GM12878 (cell line): Measurements from ENCODE around the gene EDC4. TPM values are rescaled to one million over a fixed set of nuclear protein-coding genes. Genes with fewer than 3 reads are reported as not detected.

Experiments used
- ATAC-seq: fragments of 200-7000 bp; cut with Tn5 transposase; 3 replicates; pipeline ENCODE4 v1.9.1; 2020; ENCODE audit warnings: mild to moderate bottlenecking, moderate library complexity
- BruUV-seq: library from RNA; stranded (reverse); fragments of 400-500 nt; replicated peaks from 2 replicates; lab custom pipeline; 2021; lab: Mats Ljungman, UMichigan
- CTCF ChIA-PET: fragments of 300-600 bp; sonication (Branson Sonifier 250); formaldehyde crosslinking; extraction: SDS; loops from one replicate; lab custom pipeline; 2021; ENCODE audit warnings: inconsistent platforms; lab: Yijun Ruan, JAX
- POLR2A ChIA-PET: fragments of 350-600 bp; formaldehyde crosslinking; extraction: SDS; loops from one replicate; lab custom pipeline; 2021; ENCODE audit warnings: inconsistent platforms; lab: Charles Lee
- RAD21 ChIA-PET: fragments of 300-600 bp; sonication (Branson Sonifier 250); formaldehyde crosslinking; loops from one replicate; lab custom pipeline; 2023; ENCODE audit warnings: antibody characterized with exemption; ENCODE audit not compliant: unreplicated experiment; lab: Charles Lee
- SMC1A ChIA-PET: fragments of 300-600 bp; sonication (Branson Sonifier 250); formaldehyde crosslinking; loops from one replicate; lab custom pipeline; 2023; ENCODE audit not compliant: unreplicated experiment, uncharacterized antibody; lab: Charles Lee
- DNase-seq: peaks from one replicate; pipeline ENCODE4 v3.0.0-alpha.2; 2011; ENCODE audit warnings: low read depth, low spot score
- FAIRE-seq: peaks from 3 replicates; lab custom pipeline; 2011; peaks lifted over from hg19 to GRCh38; lab: Jason Lieb, UNC
- H2AFZ ChIP-seq: 2 replicates; pipeline ENCODE4 v1.6.0; 2011; ENCODE audit warnings: low read depth, low read length, control low read depth; ENCODE audit not compliant: control insufficient read depth
- H3K27ac ChIP-seq: 2 replicates; pipeline ENCODE4 v1.5.1; 2011; ENCODE audit warnings: control low read depth; ENCODE audit not compliant: control insufficient read depth, insufficient read depth
- H3K27me3 ChIP-seq, 2 experiments: replicated peaks in 1 of 2; 2 replicates each; pipeline versions ENCODE4 v1.6.0 to v1.6.1; 2011; ENCODE audit warnings: low read length in 1 of 2; ENCODE audit not compliant: control insufficient read depth in 2 of 2, insufficient read depth in 2 of 2
- H3K36me3 ChIP-seq, 2 experiments: 2 replicates each; pipeline ENCODE4 v1.5.1; 2011; ENCODE audit warnings: low read length in 1 of 2; ENCODE audit not compliant: control insufficient read depth in 2 of 2, insufficient read depth in 2 of 2
- H3K4me1 ChIP-seq: 2 replicates; pipeline ENCODE4 v1.6.1; 2011; ENCODE audit warnings: mild to moderate bottlenecking, low read length, moderate library complexity, mixed read lengths; ENCODE audit not compliant: control insufficient read depth, insufficient read depth
- H3K4me2 ChIP-seq: 2 replicates; pipeline ENCODE4 v1.6.0; 2011; ENCODE audit warnings: control low read depth; ENCODE audit not compliant: control insufficient read depth, insufficient read depth
- H3K4me3 ChIP-seq: fragments of 200-600 bp; sonication (generic); 2 replicates; pipeline ENCODE4 v1.5.1; 2016
- H3K79me2 ChIP-seq: 2 replicates; pipeline ENCODE4 v1.6.0; 2011; ENCODE audit warnings: low read length; ENCODE audit not compliant: control insufficient read depth, insufficient read depth
- H3K9ac ChIP-seq: 2 replicates; pipeline ENCODE4 v1.8.0; 2011; ENCODE audit warnings: low read length, control low read depth, mixed read lengths; ENCODE audit not compliant: control insufficient read depth, insufficient read depth
- H3K9me3 ChIP-seq: replicated peaks from 3 replicates; pipeline ENCODE4 v1.5.1; 2011; ENCODE audit warnings: mild to moderate bottlenecking, low read length; ENCODE audit not compliant: control insufficient read depth, insufficient read depth
- H4K20me1 ChIP-seq: 2 replicates; pipeline ENCODE4 v1.6.0; 2011; ENCODE audit not compliant: control insufficient read depth, insufficient read depth
- ETV6 ChIP-seq, 2 experiments: fragments of 450-650 bp in 1 of 2; IDR thresholded peaks in 1 of 2; conservative IDR thresholded peaks in 1 of 2; 2 replicates each; pipeline ENCODE4 v1.6.1; 2014; ENCODE audit warnings: antibody characterized with exemption in 1 of 2, borderline replicate concordance in 1 of 2, low read depth in 1 of 2, mild to moderate bottlenecking in 1 of 2, moderate library complexity in 1 of 2
- IKZF2 ChIP-seq, 2 experiments: fragments of 450-650 bp; IDR thresholded peaks; 2 replicates each; pipeline ENCODE4 v1.6.1; 2017; ENCODE audit warnings: mild to moderate bottlenecking in 2 of 2, moderate library complexity in 2 of 2
- MAX ChIP-seq: IDR thresholded peaks from 2 replicates; pipeline ENCODE4 v1.6.1; 2012; ENCODE audit warnings: low read depth, low read length, improper control_type of control experiment
- MEF2B ChIP-seq: fragments of 450-650 bp; IDR thresholded peaks from 2 replicates; pipeline ENCODE4 v1.6.1; 2018; ENCODE audit warnings: mild to moderate bottlenecking, moderate library complexity; ENCODE audit not compliant: partially characterized antibody, poor library complexity, severe bottlenecking
- NFIC ChIP-seq: IDR thresholded peaks from 2 replicates; pipeline ENCODE4 v1.6.1; 2012; ENCODE audit warnings: low read depth, mild to moderate bottlenecking, inconsistent platforms, low read length, moderate library complexity
- NRF1 ChIP-seq: conservative IDR thresholded peaks from 2 replicates; pipeline ENCODE4 v1.6.1; 2011; ENCODE audit warnings: mild to moderate bottlenecking, low read depth, low read length, improper control_type of control experiment
- PKNOX1 ChIP-seq: fragments of 450-650 bp; IDR thresholded peaks from 2 replicates; pipeline ENCODE4 v1.6.1; 2016; ENCODE audit warnings: mild to moderate bottlenecking
- PML ChIP-seq: IDR thresholded peaks from 2 replicates; pipeline ENCODE4 v1.6.1; 2012; ENCODE audit warnings: low read length, inconsistent platforms
- POLR2AphosphoS5 ChIP-seq: IDR thresholded peaks from 2 replicates; pipeline ENCODE4 v1.6.1; 2011; ENCODE audit warnings: mild to moderate bottlenecking, low read length, inconsistent platforms
- SKIL ChIP-seq: fragments of 450-650 bp; IDR thresholded peaks from 2 replicates; pipeline ENCODE4 v1.6.1; 2017; ENCODE audit warnings: mild to moderate bottlenecking, low read depth, inconsistent platforms; ENCODE audit not compliant: poor library complexity, severe bottlenecking
- SUZ12 ChIP-seq: fragments of 200-600 bp; sonication (generic); IDR thresholded peaks from one replicate; pipeline ENCODE4 v1.6.1; 2018; ENCODE audit warnings: antibody characterized with exemption, mild to moderate bottlenecking; ENCODE audit not compliant: unreplicated experiment
- YY1 ChIP-seq: IDR thresholded peaks from 2 replicates; pipeline ENCODE4 v1.6.1; 2011; ENCODE audit warnings: low read depth, mild to moderate bottlenecking, low read length
- WGBS: methylation state at CpG from one replicate; pipeline ENCODE4 v1.1.6; 2016; ENCODE audit warnings: low lambda C conversion rate; ENCODE audit not compliant: insufficient replicate concordance, insufficient coverage; ENCODE audit errors: missing lambda C conversion rate; 5-methylcytosine and 5-hydroxymethylcytosine counted together
- in situ Hi-C: fragments of 300-500 bp; cut with MboI; formaldehyde crosslinking; loops from 9 replicates; pipeline ENCODE4 v1.14.3; 2018; ENCODE audit warnings: mixed read lengths
- intact Hi-C: fragments of 100-400 bp; cut with micrococcal nuclease; formaldehyde crosslinking; loops from one replicate; pipeline ENCODE4 v1.14.2; 2022; ENCODE audit not compliant: unreplicated experiment
- polyA plus RNA-seq, 11 experiments: library from polyadenylated mRNA; depleted of rRNA in 4 of 11; unstranded in 6 of 11; stranded (reverse) in 5 of 11; fragments of >200 nt; fragmentation: Nextera tagmentation in 4 of 11; fragmentation: Illumina TruSeq in 1 of 11; extraction: Ambion mirVana in 4 of 11; extraction: Trizol in 1 of 11; gene quantifications; 1 replicate in 1 of 11; 2 replicates in 10 of 11; pipeline versions ENCODE4 v1.2.1 to v1.2.3, GENCODE V29; 2011 to 2016; ENCODE audit warnings: inconsistent platforms in 2 of 11, missing spikeins in 2 of 11, low read depth in 1 of 11
- total RNA-seq, 4 experiments: library from RNA; depleted of rRNA in 3 of 4; stranded (reverse); fragments of >200 nt in 3 of 4; fragmentation: Illumina TruSeq in 1 of 4; extraction: Trizol in 1 of 4; gene quantifications; 2 replicates each; pipeline versions ENCODE4 v1.2.1 to v1.2.3, GENCODE V29; 2013 to 2021
- TF ChIP-seq, protein P1 (sequence below): fragments of 450-650 bp; IDR thresholded peaks from 2 replicates; pipeline ENCODE4 v1.6.1; 2014; ENCODE audit warnings: mild to moderate bottlenecking

EDC4 gene
- total and polyA plus RNA-seq, 10 of the 15 experiments (the other 5 are each of a cell fraction or from before 2014, with no cell fraction given) = 1.2 to 86.0 (median 53.4) TPM

DNA sequence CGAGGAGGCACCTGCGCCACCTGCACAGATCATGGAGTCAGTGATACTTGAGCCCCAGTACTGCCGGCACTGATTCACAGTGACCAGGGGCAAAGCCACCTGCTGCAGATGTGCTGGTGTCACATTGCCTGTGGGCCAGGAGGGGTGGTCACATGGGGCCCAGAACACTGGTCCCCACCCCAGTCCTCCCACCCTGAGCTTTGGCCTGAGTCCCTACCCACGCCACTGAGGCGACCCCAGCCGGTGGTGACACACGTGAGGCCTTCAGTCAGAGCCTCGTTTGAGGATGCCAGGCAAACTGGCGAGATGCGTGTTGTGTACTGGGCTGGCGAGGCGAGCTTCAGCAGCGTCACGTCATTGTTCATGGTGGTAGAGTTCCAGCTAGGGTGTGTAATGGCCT, 57.3 kb downstream of the EDC4 start (continued):
- TF ChIP-seq SKIL = no peak

DNA sequence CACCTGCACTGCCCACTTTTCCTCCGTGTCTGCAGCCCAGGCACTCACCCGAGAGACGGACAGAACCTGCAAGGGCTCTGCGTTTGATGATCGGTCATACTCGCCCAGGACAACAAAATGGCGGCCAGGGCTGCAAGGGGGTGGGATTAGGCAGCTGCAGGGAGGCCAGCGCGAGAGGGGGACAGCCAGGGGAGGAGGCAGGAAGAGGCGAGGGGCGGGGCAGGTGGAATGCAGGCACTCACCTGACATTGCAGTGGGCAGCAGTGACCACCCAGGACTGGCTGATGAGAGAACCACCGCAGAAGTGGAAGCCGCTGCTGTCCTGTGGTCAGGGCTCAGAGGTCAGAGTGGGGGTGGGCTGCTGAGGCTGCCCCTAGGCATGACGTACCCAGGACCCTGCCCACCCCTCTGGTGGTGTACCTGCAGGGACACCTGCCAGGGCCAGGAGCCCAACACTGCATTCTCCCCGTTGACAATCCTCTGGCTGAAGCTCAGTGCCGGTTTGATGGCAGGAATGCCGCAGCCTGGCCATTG, 57.9 kb downstream of the EDC4 start:
- Histone ChIP-seq H3K36me3 (peaks cover 21 to 39% of the 10 kb centered on the region in 2 experiments), H2AFZ (no peak overlapping the region), H3K9ac (no peak overlapping the region), H4K20me1 (no peaks in the 10 kb centered on the region), H3K27me3 (no peaks in the 10 kb centered on the region), H3K9me3 (no peaks in the 10 kb centered on the region), H3K4me1 (peaks cover 5% of the 10 kb centered on the region), H3K27ac (no peak overlapping the region), H3K79me2 (peaks cover 11% of the 10 kb centered on the region), H3K4me2 (no peak overlapping the region), H3K4me3 (no peak overlapping the region)
- SMC1A ChIA-PET = interaction anchor here (2.5 kb wide), 1 partner anchor 114 kb away, joined by 5 read pairs; no protein-coding TSS in a partner anchor
- RAD21 ChIA-PET = interaction anchor here (1.3 kb wide), 1 partner anchor 114 kb away, joined by 6 read pairs; no protein-coding TSS in a partner anchor
- CTCF ChIA-PET = interaction anchor here (0.9 to 3.7 kb wide), 2 partner anchors 47 to 258 kb away, joined by 4 to 18 read pairs; no protein-coding TSS in a partner anchor
- POLR2A ChIA-PET = no interaction called here
- no TSS peak for BruUV-seq
- no peak for FAIRE-seq
- no peak for ATAC-seq
- WGBS = 91% methylated on average over 15 of the region's 17 CpGs
- in situ Hi-C loops (no loop called here), intact Hi-C loops (no loop called here)
- DNase-seq = no peak
- TF ChIP-seq SUZ12 (no peak), NRF1 (no peak), PKNOX1 (no peak), YY1 (peak; percentile 56; the same call in 1 of the 2 replicates), SKIL (no peak), POLR2AphosphoS5 (peak; percentile 57; the same call in 1 of the 2 replicates), NFIC (no peak), MEF2B (no peak), ETV6 (conservative IDR thresholded peaks at IDR 0.05 in 1 of 2, IDR thresholded peaks at IDR 0.05 in 1 of 2; ENCODE audit: borderline replicate concordance in 1 of 2, low read depth in 1 of 2) (no peak), PML (no peak), MAX (no peak), IKZF2 (IDR thresholded peaks at IDR 0.05) (no peak)
- TF ChIP-seq, protein P1, sequence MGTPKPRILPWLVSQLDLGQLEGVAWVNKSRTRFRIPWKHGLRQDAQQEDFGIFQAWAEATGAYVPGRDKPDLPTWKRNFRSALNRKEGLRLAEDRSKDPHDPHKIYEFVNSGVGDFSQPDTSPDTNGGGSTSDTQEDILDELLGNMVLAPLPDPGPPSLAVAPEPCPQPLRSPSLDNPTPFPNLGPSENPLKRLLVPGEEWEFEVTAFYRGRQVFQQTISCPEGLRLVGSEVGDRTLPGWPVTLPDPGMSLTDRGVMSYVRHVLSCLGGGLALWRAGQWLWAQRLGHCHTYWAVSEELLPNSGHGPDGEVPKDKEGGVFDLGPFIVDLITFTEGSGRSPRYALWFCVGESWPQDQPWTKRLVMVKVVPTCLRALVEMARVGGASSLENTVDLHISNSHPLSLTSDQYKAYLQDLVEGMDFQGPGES = no peak
